HG03521 (cell line): Measurements from ENCODE around the gene MGMT.

Experiments used
- ATAC-seq: cut with Tn5 transposase; IDR thresholded peaks from one replicate; pipeline ENCODE4 v1.9.1; 2021; ENCODE audit warnings: mild to moderate bottlenecking, moderate library complexity; ENCODE audit not compliant: unreplicated experiment

MGMT gene

DNA sequence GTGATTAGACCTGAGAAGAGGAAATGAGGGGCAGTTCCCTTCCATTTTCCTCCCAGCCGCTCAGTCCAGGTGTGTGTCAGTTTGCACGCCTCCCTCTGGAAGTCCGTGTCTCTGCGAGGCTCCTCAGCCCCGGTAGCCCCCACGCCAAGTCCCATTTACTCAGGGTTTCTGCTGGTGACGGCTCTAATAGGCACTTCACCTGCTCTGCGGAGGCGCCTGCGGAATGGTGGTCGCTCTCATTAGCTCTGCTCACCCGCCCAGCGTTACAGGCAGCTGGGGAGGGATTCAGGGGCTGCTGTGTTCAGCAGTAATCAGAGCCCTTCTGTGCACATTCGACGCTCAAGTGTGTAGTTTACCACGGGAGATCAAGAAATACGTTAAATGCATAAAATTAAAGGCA, 179.9 kb downstream of the MGMT start:
- ATAC-seq: no peak

DNA sequence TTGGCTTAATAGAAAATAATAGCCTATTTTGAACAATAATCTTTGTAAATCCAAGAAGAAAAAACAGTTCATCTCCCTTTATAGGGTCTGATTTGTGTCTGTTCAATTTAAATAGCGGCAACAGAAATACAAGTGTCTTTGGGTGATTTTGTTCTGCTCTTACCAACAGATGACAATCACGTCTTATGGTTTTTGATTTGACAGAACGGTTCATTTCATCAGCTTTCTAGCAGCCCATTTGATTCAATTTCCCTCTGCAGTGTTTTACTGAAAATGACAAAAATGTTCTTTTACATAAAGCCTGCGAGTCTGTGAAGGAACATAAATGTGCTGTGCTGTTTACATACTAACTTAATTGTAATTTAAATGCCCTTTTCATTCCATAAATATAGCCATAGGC, 180.5 kb downstream of the MGMT start:
- no peak for ATAC-seq

GRCh38 chr10:129648856-129649255, 181.8 kb downstream of the MGMT start:
- no peak for ATAC-seq

DNA sequence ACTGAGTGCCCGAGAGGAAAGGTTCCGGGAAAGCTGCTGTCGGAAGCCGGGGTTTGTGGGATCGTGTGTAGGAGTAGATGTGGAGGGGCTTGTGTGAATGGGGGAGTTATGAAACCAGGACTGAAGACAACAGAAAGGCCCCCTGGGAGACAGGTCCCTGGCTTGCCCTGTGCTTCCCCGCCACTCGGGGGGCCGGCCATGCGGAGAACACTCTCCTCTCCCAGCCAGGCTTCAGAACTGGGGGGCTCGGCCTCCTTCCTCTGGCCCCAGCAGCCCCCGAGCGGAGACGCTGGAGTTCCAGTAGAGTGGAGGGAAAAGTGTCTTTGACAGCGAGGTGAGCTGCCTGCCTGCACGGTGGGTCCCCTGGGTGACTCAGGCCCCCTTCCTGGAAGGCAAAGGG, 185.0 kb downstream of the MGMT start:
- ATAC-seq: no peak

- ATAC-seq: no peak
Measured at GRCh38 chr10:129652521-129653201, 185.6 kb downstream of the MGMT start.

DNA sequence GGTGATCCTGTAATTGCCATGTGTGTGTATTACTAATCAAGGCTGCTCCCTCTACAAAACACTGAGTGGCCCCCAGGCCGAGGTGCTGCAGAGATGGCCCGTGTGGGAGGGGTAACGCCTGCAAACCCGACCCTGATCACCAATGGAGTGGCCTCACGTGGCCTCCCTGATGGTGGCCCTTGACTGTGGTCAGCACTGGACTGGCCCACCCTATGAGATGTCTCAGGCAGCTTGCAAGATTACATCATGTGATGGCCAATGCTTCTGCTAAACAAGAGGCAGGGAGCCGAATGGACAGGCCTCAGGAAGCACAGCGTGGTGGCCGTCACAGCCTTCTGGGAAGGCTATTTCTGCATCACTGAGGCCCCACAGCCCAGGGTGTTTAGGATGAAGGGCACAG, 186.4 kb downstream of the MGMT start:
- ATAC-seq: no peak

- ATAC-seq: no peak
Measured at GRCh38 chr10:129653861-129654260, 186.8 kb downstream of the MGMT start.

GRCh38 chr10:129654461-129654860, 187.4 kb downstream of the MGMT start:
- no peak for ATAC-seq

GRCh38 chr10:129655007-129655678, 188.1 kb downstream of the MGMT start:
- ATAC-seq: no peak

GRCh38 chr10:129655679-129656031, 188.6 kb downstream of the MGMT start:
- no peak for ATAC-seq

GRCh38 chr10:129656642-129657041, 189.6 kb downstream of the MGMT start:
- ATAC-seq: no peak

GRCh38 chr10:129657297-129658017, 190.4 kb downstream of the MGMT start:
- ATAC-seq: no peak

- ATAC-seq: no peak
Measured at GRCh38 chr10:129658376-129659072, 191.5 kb downstream of the MGMT start.

- no peak for ATAC-seq
Measured at GRCh38 chr10:129659508-129660268, 192.6 kb downstream of the MGMT start.

GRCh38 chr10:129660569-129660968, 193.5 kb downstream of the MGMT start:
- no peak for ATAC-seq

DNA sequence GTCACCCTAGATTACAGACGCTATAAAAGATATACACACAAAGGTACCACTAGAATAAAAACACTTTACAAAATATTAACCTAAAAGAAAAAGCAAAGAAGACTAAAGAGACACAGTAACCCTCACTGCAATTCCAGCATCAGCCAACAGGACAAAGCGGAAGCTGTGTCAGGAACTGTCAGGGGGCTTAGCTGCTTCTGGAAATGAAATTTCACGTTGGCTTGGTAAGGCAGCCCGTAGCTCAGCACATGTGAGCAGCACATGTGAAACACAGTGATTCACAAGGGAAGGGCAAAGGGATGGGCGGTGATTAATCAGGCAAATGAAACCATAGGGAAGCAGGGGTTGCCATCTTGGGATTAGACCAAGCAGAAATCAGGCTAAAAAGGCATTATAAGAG, 195.4 kb downstream of the MGMT start:
- ATAC-seq: no peak

- no peak for ATAC-seq
Measured at GRCh38 chr10:129670124-129670523, 203.1 kb downstream of the MGMT start.

DNA sequence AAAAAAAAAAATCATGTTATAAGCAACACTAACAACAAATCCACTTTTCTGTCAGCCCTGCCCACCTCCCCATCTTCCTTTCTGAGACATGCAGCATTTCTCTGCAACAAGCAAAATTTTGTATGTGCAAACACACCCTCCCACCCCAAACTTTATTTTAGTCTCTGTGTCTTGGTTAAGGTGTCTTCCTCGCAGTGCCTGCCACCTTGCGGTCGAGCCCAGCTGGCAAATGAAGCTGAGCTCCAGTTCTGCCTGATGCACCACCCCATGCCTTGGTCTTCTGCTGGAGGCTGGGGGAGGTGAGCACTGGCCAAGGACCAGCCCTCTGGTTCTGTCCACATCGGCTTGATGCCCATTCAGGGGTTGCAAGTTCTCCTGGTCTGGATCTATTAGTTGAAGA, 206.3 kb downstream of the MGMT start:
- ATAC-seq: no peak

- ATAC-seq: no peak
Measured at GRCh38 chr10:129675027-129675769, 208.2 kb downstream of the MGMT start.

- no peak for ATAC-seq
Measured at GRCh38 chr10:129676014-129676413, 209.0 kb downstream of the MGMT start.
